WI38 (cell line): ENCODE measurements around the gene IDUA.

ENCODE experiments used
- H3K4me3 ChIP-seq: 2 replicates; pipeline ENCODE4 v1.5.1; 2011; ENCODE audit warnings: low read depth, mild to moderate bottlenecking, control low read depth, low read length
- CTCF ChIP-seq: IDR thresholded peaks from 2 replicates; pipeline ENCODE4 v1.5.1; 2012; ENCODE audit warnings: low read depth, mild to moderate bottlenecking, control low read depth, low read length

Gene IDUA

GRCh38 chr4:948936-949300 is 37.9 kb upstream of the IDUA start:
- TF ChIP-seq CTCF = no peak
- H3K4me3 ChIP-seq = no peak overlapping the region

GRCh38 chr4:949656-950055 is 37.2 kb upstream of the IDUA start:
- no peak overlapping the region for H3K4me3 ChIP-seq
- no peak for TF ChIP-seq CTCF

- no peak overlapping the region for H3K4me3 ChIP-seq
- no peak for TF ChIP-seq CTCF
Measured at GRCh38 chr4:950136-951020, 36.5 kb upstream of the IDUA start.

GRCh38 chr4:951186-951585 is 35.7 kb upstream of the IDUA start:
- TF ChIP-seq CTCF = no peak
- H3K4me3 ChIP-seq = no peak overlapping the region

- H3K4me3 ChIP-seq = no peak overlapping the region
- TF ChIP-seq CTCF = no peak
Measured at GRCh38 chr4:951594-952468, 35.0 kb upstream of the IDUA start.

GRCh38 chr4:952881-953573 is 33.8 kb upstream of the IDUA start:
- no peak for TF ChIP-seq CTCF

More at GRCh38 chr4:952881-953573, 33.8 kb upstream of the IDUA start:
- no peak overlapping the region for H3K4me3 ChIP-seq
